ENCODE measurements around the gene C12orf43. TPM values are rescaled to one million over a fixed set of nuclear protein-coding genes. Genes with fewer than 3 reads are reported as not detected.

Gene C12orf43
- total and polyA plus RNA-seq, 3 donors from 2014 or later: 14.3 to 16.5 (median 15.9) TPM

- intact Hi-C loops (cut with DNase I; ENCODE audit: low total_unique reads): no loop called here
- Histone ChIP-seq H3K4me3 (no peak overlapping the region), H3K4me1 (no peaks in the 10 kb centered on the region), H3K27ac (no peak overlapping the region), H3K27me3 (no peaks in the 10 kb centered on the region), H3K36me3 (ENCODE audit: low read depth, missing control alignments) (no peaks in the 10 kb centered on the region), H3K9me3 (no peaks in the 10 kb centered on the region)
- 83 to 93% methylated on average over 15 of the region's 15 CpGs for WGBS, 2 donors
- DNase-seq: no peak
- TF ChIP-seq CTCF (IDR thresholded peaks at IDR 0.05) (no peak), POLR2A (IDR thresholded peaks at IDR 0.05) (no peak)
Measured at GRCh38 chr12:121017966-121018491, 1.7 kb upstream of the C12orf43 start.

- 79 to 84% methylated on average over 3 of the region's 3 CpGs for WGBS, 2 donors
- intact Hi-C loops (cut with DNase I; ENCODE audit: low total_unique reads): no loop called here
- Histone ChIP-seq H3K9me3 (no peaks in the 10 kb centered on the region), H3K27ac (no peak overlapping the region), H3K36me3 (ENCODE audit: low read depth, missing control alignments) (no peaks in the 10 kb centered on the region), H3K27me3 (no peaks in the 10 kb centered on the region), H3K4me1 (no peaks in the 10 kb centered on the region), H3K4me3 (no peak overlapping the region)
- no peak for DNase-seq
- no peak for TF ChIP-seq POLR2A (IDR thresholded peaks at IDR 0.05)
- no peak for TF ChIP-seq CTCF (IDR thresholded peaks at IDR 0.05)
Measured at GRCh38 chr12:121013715-121014114, 2.6 kb downstream of the C12orf43 start.

DNA sequence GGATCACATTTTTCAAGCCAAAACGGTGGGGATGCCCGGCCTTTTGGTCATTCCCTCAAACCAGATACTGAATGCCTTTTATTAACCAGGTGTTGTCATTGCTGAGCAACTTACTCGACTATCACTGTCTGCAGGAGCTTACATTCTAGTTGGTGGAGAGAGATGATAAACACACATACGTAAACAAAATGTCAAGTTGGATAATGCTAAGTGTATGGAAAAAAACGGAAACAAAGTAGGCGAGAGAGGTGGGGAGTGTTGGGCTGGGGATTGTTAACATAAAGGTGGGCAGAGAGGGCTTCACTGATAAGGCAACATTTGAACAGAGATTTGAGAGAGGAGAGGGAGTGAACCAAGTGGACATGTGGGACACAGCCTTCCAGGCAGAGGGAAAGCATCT lies 4.5 kb downstream of the C12orf43 start:
- 82 to 84% methylated on average over 6 of the region's 6 CpGs for WGBS, 2 donors
- Histone ChIP-seq H3K9me3 (no peaks in the 10 kb centered on the region), H3K27ac (no peak overlapping the region), H3K4me3 (no peak overlapping the region), H3K4me1 (no peaks in the 10 kb centered on the region), H3K27me3 (no peaks in the 10 kb centered on the region), H3K36me3 (ENCODE audit: low read depth, missing control alignments) (no peaks in the 10 kb centered on the region)
- DNase-seq: no peak
- no peak for TF ChIP-seq CTCF (IDR thresholded peaks at IDR 0.05)
- TF ChIP-seq POLR2A (IDR thresholded peaks at IDR 0.05): no peak
- intact Hi-C loops (cut with DNase I; ENCODE audit: low total_unique reads): no loop called here

DNA sequence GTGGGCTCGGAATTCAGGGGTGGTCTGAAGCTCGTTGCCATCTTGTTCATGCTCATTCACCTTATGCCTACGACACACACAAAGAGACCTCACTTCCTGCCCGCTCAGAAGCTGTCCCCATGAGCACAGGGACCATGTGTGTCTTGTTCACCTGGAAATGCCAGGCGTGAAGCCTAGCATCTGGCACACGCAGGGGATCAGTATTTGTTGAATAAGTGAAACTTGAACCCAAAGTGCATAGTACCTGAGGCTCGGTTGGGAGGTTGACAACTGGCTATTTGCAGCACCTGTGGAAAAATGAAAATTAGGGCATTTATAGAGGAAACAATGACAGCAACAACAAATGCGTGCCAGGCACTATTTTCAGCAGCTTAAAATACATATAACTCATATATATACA lies 5.4 kb downstream of the C12orf43 start:
- WGBS, 2 donors: 93 to 95% methylated on average over 8 of the region's 8 CpGs
- Histone ChIP-seq H3K4me1 (no peaks in the 10 kb centered on the region), H3K27me3 (no peaks in the 10 kb centered on the region), H3K9me3 (no peaks in the 10 kb centered on the region), H3K4me3 (no peak overlapping the region), H3K27ac (no peak overlapping the region), H3K36me3 (ENCODE audit: low read depth, missing control alignments) (no peaks in the 10 kb centered on the region)
- no peak for DNase-seq
- intact Hi-C loops (cut with DNase I; ENCODE audit: low total_unique reads): no loop called here
- TF ChIP-seq POLR2A (IDR thresholded peaks at IDR 0.05): no peak
- no peak for TF ChIP-seq CTCF (IDR thresholded peaks at IDR 0.05)

- peak; percentile 59 for DNase-seq
- intact Hi-C loops (cut with DNase I; ENCODE audit: low total_unique reads): no loop called here
- no peaks in the 10 kb centered on the region for H3K27me3 ChIP-seq
- no peaks in the 10 kb centered on the region for H3K9me3 ChIP-seq
- no peak overlapping the region for H3K4me3 ChIP-seq
- no peak for TF ChIP-seq POLR2A (IDR thresholded peaks at IDR 0.05)
- peak in 2 of 3 experiments; percentile 14 to 21 for TF ChIP-seq CTCF (IDR thresholded peaks at IDR 0.05)
- no peaks in the 10 kb centered on the region for H3K4me1 ChIP-seq
- peaks cover 1% of the 10 kb centered on the region for H3K36me3 ChIP-seq (ENCODE audit: low read depth, missing control alignments)
- 71 to 77% methylated on average over 10 of the region's 10 CpGs for WGBS, 2 donors
- no peak overlapping the region for H3K27ac ChIP-seq
Measured at GRCh38 chr12:121009741-121010140, 6.5 kb downstream of the C12orf43 start.
